GM21717 (cell line): ENCODE results near the gene TJAP1.
"Not testable (repeated sequence)": the region's sequence is repeated elsewhere in the genome, so short reads cannot be mapped to it uniquely, and the experiment has no call there.

ENCODE experiments used
- ATAC-seq: cut with Tn5 transposase; IDR thresholded peaks from one replicate; pipeline ENCODE4 v1.9.1; 2021; ENCODE audit warnings: mild to moderate bottlenecking, moderate library complexity; ENCODE audit not compliant: unreplicated experiment

TJAP1 gene

GRCh38 chr6:43452896-43453295 lies 24.5 kb upstream of the TJAP1 start:
- no peak for ATAC-seq

GRCh38 chr6:43453831-43454230 lies 23.5 kb upstream of the TJAP1 start:
- ATAC-seq = no peak

DNA sequence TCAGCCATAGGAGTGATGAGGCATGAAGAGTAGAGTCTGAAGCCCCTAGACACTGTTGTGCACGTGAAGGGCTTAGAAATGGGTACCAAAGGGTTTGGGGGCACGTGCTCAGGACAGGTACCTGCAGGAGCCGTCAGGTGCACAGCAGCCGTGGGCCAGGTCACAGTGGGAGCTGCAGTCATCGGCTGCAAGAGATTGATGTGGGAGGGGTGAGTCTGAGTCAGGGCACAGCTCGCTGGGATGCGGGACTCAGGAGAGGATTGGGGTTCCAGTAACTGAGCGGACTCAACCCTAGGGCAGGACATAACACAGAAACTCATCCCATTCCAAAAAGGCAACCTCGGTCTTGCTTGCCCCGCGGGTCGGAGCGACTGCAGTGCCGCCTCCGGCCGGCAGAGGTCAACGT lies 23.1 kb upstream of the TJAP1 start:
- no peak for ATAC-seq

- ATAC-seq = no peak
These were observed 22.5 kb upstream of the TJAP1 start for GRCh38 chr6:43454696-43455530.

GRCh38 chr6:43455531-43456428 lies 21.6 kb upstream of the TJAP1 start, which contains the start of gene DLK2:
DLK2 (minus strand) TSS chr6:43455548; CDS start chr6:43454825, 723 bp downstream.
- ATAC-seq = no peak

DNA sequence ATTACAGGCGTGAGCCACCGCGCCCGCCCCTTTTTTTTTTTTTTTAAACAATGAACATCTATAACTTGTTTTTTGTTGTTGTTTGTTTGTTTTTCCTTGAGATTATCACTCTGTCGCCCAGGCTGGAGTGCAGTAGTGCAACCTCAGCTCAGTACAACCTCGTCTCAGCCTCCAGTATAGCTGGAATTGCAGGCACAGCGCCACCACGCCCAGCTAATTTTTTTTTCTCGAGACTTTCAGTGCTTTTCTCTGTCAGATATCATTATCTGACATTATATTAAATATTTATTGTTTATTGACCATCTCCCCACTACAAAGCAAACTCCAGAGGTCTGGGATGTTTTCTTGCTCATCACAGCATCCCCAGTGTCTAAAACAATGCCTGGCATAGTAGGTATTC lies 19.7 kb upstream of the TJAP1 start:
- no peak for ATAC-seq

DNA sequence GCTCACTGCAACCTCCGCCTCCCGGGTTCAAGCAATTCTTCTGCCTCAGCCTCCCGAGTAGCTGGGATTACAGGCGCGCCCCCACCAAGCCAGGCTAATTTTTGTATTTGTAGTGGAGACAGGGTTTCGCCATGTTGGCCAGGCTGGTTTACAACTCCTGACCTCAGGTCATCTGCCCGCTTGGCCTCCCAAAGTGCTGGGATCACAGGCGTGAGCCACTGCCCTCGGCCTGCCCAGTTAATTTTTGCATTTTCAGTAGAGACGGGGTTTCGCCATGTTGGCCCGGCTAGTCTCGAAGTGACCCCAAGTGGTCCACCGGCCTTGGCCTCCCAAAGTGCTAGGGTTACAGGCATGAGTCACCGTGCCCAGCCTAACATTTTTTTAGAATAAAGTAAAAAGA lies 19.2 kb upstream of the TJAP1 start:
- ATAC-seq = not testable (repeated sequence)

- no peak for ATAC-seq
These were observed 17.8 kb upstream of the TJAP1 start for GRCh38 chr6:43459535-43459934.

DNA sequence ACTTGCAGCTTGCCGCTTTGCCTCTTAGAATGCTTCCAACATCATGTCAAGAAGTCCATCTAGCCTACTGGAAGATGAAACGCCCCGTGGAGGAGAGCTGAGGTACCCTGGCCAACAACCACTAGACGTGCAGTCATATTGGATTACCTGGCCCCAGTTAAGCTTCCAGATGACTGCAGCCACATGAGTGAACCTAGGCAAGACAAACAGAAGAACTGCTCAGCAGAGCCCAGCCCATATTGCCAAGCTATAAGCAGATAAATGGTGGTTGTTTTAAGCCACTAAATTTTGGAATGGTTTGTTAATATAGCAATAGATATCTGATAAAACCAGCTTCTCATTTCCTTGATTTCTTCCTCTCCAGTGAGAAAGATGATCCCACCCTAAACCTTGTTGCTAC lies 17.3 kb upstream of the TJAP1 start:
- ATAC-seq = no peak

DNA sequence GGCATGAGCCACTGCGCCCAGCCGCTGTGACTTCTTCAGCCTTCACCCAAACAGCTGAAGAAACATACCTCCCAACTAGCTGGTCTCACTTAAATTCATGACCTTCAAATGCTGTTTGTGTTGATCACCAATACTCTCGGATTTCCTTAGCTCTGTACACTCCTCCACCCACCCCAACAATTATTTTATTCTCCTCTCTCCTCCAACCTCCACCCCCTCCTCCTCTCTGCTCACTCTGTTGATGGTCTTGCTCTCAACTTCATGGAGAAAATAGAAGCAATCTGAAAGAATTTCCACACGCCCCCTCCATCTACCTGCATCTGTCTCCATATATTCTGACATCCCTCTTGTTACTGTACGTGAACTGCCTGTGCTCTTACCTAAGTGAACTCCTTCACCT lies 15.4 kb upstream of the TJAP1 start:
- no peak for ATAC-seq

DNA sequence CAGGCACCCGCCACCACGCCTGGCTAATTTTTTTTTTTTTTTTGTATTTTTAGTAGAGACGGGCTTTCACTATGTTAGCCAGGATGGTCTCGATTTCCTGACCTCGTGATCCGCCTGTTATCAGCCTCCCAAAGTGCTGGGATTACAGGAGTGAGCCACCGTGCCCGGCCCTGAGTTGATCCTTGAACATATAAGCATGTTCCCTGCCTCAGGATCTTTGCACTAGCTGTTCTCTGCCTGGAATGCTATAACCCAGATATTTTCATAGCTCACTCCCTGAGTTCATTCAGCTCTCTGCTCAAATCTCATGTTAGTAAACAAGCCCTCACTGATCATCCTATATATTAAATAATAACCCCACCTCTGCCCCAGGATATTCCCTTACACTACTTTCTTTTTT lies 13.0 kb upstream of the TJAP1 start:
- no peak for ATAC-seq

GRCh38 chr6:43465948-43466347 lies 11.4 kb upstream of the TJAP1 start:
- ATAC-seq = no peak

- not testable (repeated sequence) for ATAC-seq
These were observed 10.1 kb upstream of the TJAP1 start for GRCh38 chr6:43467265-43467664.

DNA sequence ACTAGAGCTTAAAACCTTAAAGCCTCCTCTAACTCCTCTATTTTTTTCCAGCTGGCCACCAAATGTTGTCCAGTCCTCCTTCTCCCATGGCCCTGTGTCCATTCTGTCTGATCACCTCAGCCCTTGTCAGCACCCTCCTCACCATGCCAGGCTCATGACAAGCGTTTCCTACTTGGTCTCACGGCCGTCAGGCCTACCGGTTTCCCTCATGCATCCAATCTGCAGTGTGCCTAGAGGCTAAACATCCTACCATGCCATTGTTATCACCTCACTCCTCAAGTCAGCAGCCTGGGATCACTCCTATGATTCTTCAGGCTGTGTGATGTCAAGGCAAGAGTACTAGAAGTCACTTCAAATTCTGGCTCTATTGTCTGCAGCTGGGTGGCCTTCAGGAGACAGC lies 9.6 kb upstream of the TJAP1 start:
- ATAC-seq = no peak

GRCh38 chr6:43468240-43468639 lies 9.1 kb upstream of the TJAP1 start:
- ATAC-seq = no peak

DNA sequence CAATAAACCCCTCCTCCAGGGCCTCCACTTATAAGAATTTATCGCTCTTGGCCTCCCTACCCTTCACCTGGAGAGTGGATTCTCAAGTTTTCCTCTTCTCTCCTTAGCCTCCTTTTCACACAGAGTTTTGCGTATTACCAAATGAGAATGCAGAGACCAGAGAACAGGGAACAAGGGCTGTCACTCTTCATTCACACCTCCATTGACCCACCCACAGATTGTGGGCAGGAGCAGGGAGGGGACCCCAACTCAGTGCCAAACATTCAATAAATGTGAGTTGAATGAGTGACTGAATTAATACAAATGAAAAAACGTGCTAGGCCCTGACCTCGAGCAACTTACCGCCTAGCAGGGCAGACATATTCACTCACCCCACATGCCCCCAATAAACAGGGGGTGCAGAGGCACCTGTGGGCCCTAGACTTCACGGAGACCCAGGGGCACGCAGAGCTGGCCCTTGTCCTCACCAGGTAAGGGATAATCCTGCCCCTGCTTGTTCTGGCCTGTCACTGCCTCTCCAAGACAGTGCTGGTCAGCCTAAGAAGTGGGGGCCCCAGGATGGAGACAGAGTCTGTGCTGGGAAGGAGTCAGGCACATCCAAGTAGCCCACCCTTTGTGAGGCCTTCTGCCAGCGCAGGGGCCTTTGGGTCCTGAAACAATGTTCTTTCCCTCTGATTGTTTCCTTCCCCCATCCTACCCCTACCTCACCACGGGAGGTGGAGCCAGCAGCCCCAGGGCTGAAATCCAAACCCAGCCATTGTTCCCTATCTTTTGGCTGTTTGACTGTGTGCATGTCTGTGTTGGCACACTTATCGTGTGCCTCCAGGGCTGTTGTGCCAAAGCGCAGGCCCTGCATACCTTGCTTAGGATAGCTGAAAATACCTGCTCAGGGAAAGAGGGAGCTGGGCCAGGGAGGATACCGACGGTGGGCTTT lies 8.4 kb upstream of the TJAP1 start:
- no peak for ATAC-seq

- no peak for ATAC-seq
These were observed 7.4 kb upstream of the TJAP1 start for GRCh38 chr6:43469947-43470346.

- no peak for ATAC-seq
These were observed 6.0 kb upstream of the TJAP1 start for GRCh38 chr6:43471399-43471798.

DNA sequence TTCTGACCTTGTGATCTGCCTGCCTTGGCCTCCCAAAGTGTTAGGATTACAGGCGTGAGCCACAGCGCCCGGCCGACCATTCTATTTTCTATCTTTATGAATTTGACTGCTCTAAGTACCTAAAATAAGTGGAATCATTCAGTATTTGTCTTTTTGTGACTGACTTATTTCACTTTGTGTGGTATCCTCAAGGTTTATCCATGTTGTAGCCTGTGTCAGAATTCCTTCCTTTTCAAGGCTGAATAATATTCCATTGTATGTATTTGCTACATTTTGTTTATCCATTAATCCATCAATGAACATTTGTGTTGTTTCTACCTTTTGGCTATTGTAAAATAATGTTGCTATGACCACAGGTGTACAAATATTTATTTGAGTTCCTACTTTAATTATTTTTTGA lies 4.9 kb upstream of the TJAP1 start:
- no peak for ATAC-seq

DNA sequence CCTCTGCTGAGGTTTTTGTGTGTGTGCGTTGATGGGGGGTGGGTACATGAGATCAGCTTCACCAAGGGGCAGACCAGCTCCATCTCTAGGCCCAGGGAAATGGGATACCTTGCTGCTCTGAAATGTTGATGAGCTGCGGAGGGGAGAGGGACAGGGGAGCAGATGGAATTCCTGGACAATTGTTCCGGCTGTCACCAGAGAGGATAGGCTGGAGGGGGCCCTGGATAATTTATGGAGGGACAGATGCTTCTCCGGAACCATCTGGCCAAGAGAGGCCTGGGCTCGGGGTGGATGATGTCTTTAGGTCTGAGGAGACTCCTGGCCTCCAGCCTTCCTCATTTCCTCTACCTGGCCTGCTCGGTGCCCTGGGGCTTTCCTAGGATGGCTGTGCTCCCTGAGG lies 1.9 kb upstream of the TJAP1 start:
- ATAC-seq = no peak

DNA sequence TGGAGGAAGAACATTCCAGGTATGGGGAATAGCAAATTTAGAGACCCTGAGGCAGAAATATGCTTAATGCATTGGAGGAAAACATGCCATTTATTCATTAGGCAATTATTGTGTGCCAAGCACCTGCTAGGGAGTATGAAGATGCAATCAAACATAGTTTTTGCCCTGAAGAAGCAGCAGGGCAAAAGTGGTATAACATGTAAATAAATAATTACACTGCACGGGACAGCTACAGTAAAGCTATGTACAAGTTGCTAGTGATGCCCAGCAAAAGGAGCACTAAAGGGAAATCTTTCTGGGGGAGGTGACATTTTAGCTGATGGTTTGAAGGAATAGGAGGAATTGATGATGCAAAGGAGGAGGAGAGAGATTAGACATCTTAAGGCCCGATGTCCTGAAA lies 624 bp upstream of the TJAP1 start:
- no peak for ATAC-seq
